Natural killer cell (primary cell): Measurements from ENCODE around the gene MFGE8. TPM values are rescaled to one million over a fixed set of nuclear protein-coding genes. Genes with fewer than 3 reads are reported as not detected.
A peak's percentile ranks its signal among the peaks of the same experiment; 100 is the strongest.

Experiments used
- ATAC-seq, 3 donors: fragments of 150-1000 bp in 2 of 3; fragments of 200-7000 bp in 1 of 3; cut with Tn5 transposase; 1 replicate in 1 of 3; 2 replicates in 2 of 3; pipeline ENCODE4 v1.10.0; 2021; ENCODE audit warnings: mild to moderate bottlenecking in 2 of 3, moderate library complexity in 2 of 3
- DNase-seq, 2 donors: peaks; one replicate each; pipeline versions ENCODE4 v3.0.0 to v3.0.0-alpha.2; 2013 to 2021; ENCODE audit warnings: mixed read lengths in 1 of 2
- H3K27ac ChIP-seq: one replicate; pipeline ENCODE4 v1.5.1; 2013; ENCODE audit warnings: mild to moderate bottlenecking, low read length
- H3K27me3 ChIP-seq: one replicate; pipeline ENCODE4 v1.6.1; 2013; ENCODE audit warnings: low read length; ENCODE audit not compliant: control insufficient read depth, insufficient read depth
- H3K36me3 ChIP-seq: one replicate; pipeline ENCODE4 v1.6.1; 2013; ENCODE audit warnings: low read length; ENCODE audit not compliant: control insufficient read depth, insufficient read depth
- H3K4me1 ChIP-seq: one replicate; pipeline ENCODE4 v1.6.1; 2013; ENCODE audit warnings: low read length; ENCODE audit not compliant: control insufficient read depth, insufficient read depth
- H3K4me3 ChIP-seq: one replicate; pipeline ENCODE4 v1.5.1; 2013; ENCODE audit warnings: low read length
- H3K9me3 ChIP-seq: one replicate; pipeline ENCODE4 v1.6.1; 2013; ENCODE audit warnings: low read length; ENCODE audit not compliant: control insufficient read depth, insufficient read depth
- H3K27ac Mint-ChIP-seq, 2 donors: one replicate each; pipeline ENCODE4 v1.8.0; 2022; ENCODE audit warnings: mild to moderate bottlenecking in 2 of 2, mixed read lengths in 2 of 2, moderate library complexity in 1 of 2
- H3K27me3 Mint-ChIP-seq, 2 donors: one replicate each; pipeline ENCODE4 v1.8.0; 2022; ENCODE audit warnings: low read depth in 2 of 2, mixed read lengths in 2 of 2
- H3K36me3 Mint-ChIP-seq: one replicate; pipeline ENCODE4 v1.8.0; 2022; ENCODE audit warnings: mixed read lengths
- H3K4me1 Mint-ChIP-seq, 2 donors: one replicate each; pipeline ENCODE4 v1.8.0; 2022; ENCODE audit warnings: mixed read lengths in 2 of 2
- H3K4me3 Mint-ChIP-seq: one replicate; pipeline ENCODE4 v1.8.0; 2022; ENCODE audit warnings: mild to moderate bottlenecking, moderate library complexity, mixed read lengths
- H3K9me3 Mint-ChIP-seq, 2 donors: one replicate each; pipeline ENCODE4 v1.8.0; 2022; ENCODE audit warnings: mixed read lengths in 2 of 2
- CTCF ChIP-seq: fragments of 200-600 bp; IDR thresholded peaks from one replicate; pipeline ENCODE4 v1.8.0; 2022; ENCODE audit warnings: antibody characterized with exemption
- WGBS: methylation state at CpG from one replicate; pipeline ENCODE4 v1.1.7; 2013; ENCODE audit warnings: missing lambda C conversion rate; ENCODE audit not compliant: insufficient coverage; 5-methylcytosine and 5-hydroxymethylcytosine counted together
- intact Hi-C: fragments of 100-400 bp; cut with micrococcal nuclease; formaldehyde crosslinking; loops from one replicate; pipeline ENCODE4 v1.14.2; 2022
- total RNA-seq, 4 donors: library from RNA; stranded (reverse); fragments of 120-200 nt in 1 of 4; gene quantifications; one replicate each; pipeline versions ENCODE4 v1.2.3 to v1.2.4, GENCODE V29; 2013 to 2022

Gene MFGE8
- total RNA-seq, 3 donors from 2014 or later (not counting 1 experiment from before 2014, with no cell fraction given) = 39.0 to 110 (median 72.5) TPM

DNA sequence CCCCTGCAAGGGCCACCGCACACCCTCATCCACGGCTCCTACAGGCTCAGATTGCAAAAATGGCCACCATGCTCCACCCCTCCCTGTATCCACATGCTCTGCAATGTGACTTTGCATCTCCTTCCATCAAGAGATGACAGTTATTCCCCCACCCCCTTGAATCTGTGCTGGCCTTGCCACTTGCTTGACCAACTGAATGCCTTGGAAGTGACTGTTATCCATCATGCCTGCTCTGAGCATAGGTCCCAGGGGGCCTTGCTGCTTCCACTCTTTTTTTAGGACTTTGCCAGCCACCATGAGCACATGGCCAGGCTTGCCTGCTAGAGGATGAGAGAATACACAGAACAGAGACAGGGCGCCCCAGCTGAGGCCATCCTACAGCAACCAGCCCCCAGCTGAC is 31.4 kb downstream of the MFGE8 start:
- Histone ChIP-seq H3K9me3 (no peaks in the 10 kb centered on the region), H3K27me3 (no peaks in the 10 kb centered on the region), H3K27ac (no peak overlapping the region), H3K4me1 (no peaks in the 10 kb centered on the region), H3K4me3 (no peak overlapping the region), H3K36me3 (no peaks in the 10 kb centered on the region)
- H3K4me1 Mint-ChIP-seq = no peaks in the 10 kb centered on the region
- TF ChIP-seq CTCF = no peak
- ATAC-seq (no peak), DNase-seq (no peak)
- H3K27ac Mint-ChIP-seq = no peak overlapping the region
- intact Hi-C loops = no loop called here
- H3K27me3 Mint-ChIP-seq = peaks cover 0 to 5% of the 10 kb centered on the region in 2 donors
- H3K4me3 Mint-ChIP-seq = no peak overlapping the region
- WGBS = 94% methylated on average over 3 of the region's 3 CpGs
- no peaks in the 10 kb centered on the region for H3K9me3 Mint-ChIP-seq
- H3K36me3 Mint-ChIP-seq = no peaks in the 10 kb centered on the region

GRCh38 chr15:88880944-88881740 is 32.0 kb downstream of the MFGE8 start:
- Histone ChIP-seq H3K4me1 (no peaks in the 10 kb centered on the region), H3K27ac (no peak overlapping the region), H3K36me3 (no peaks in the 10 kb centered on the region), H3K9me3 (no peaks in the 10 kb centered on the region), H3K4me3 (no peak overlapping the region), H3K27me3 (no peaks in the 10 kb centered on the region)
- peaks cover 0 to 5% of the 10 kb centered on the region in 2 donors for H3K27me3 Mint-ChIP-seq
- ATAC-seq (no peak), DNase-seq (no peak)
- TF ChIP-seq CTCF = no peak
- intact Hi-C loops = no loop called here
- no peaks in the 10 kb centered on the region for H3K36me3 Mint-ChIP-seq
- H3K4me3 Mint-ChIP-seq = no peak overlapping the region
- no peaks in the 10 kb centered on the region for H3K9me3 Mint-ChIP-seq
- no peak overlapping the region for H3K27ac Mint-ChIP-seq
- WGBS = 96% methylated on average over 31 of the region's 31 CpGs
- H3K4me1 Mint-ChIP-seq = no peaks in the 10 kb centered on the region

- ATAC-seq (peak in 2 of 3 donors; percentile 18 to 59), DNase-seq (peak in 1 of 2 donors; percentile 54)
- no peak overlapping the region for H3K27ac ChIP-seq
- H3K4me1 ChIP-seq = no peaks in the 10 kb centered on the region
- no peak overlapping the region for H3K4me3 Mint-ChIP-seq
- H3K27ac Mint-ChIP-seq = no peak overlapping the region
- intact Hi-C loops = no loop called here
- H3K4me1 Mint-ChIP-seq = no peaks in the 10 kb centered on the region
- no peaks in the 10 kb centered on the region for H3K36me3 Mint-ChIP-seq
- 82% methylated on average over 18 of the region's 18 CpGs for WGBS
- TF ChIP-seq CTCF = no peak
- H3K9me3 Mint-ChIP-seq = no peaks in the 10 kb centered on the region
- no peaks in the 10 kb centered on the region for H3K36me3 ChIP-seq
- H3K9me3 ChIP-seq = no peaks in the 10 kb centered on the region
- H3K27me3 Mint-ChIP-seq = peaks cover 0 to 3% of the 10 kb centered on the region in 2 donors
- no peak overlapping the region for H3K4me3 ChIP-seq
- no peaks in the 10 kb centered on the region for H3K27me3 ChIP-seq
Observed at GRCh38 chr15:88878720-88879184, 34.4 kb downstream of the MFGE8 start.

DNA sequence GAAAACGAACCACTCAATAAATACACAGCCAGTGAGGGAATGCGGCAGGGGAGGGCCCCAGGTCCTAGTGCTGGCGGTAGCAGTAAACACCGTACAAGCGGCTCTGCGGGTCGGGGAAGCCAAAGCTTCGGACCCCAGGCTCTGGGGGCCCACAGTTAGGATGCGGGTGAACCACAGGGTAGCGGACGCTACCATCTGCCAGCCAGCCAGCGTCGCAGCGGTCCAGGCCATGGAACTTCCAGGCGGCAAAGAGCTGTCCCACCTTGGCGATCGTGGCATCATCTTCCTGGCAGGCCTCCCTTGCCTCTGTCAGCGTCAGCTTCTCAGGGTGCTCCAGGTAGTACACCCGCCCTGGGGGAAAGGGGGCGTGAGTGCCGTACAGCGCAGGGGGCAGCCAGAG is 35.3 kb downstream of the MFGE8 start:
- intact Hi-C loops = no loop called here
- 92% methylated on average over 22 of the region's 22 CpGs for WGBS
- Histone ChIP-seq H3K9me3 (no peaks in the 10 kb centered on the region), H3K4me3 (no peak overlapping the region), H3K36me3 (no peaks in the 10 kb centered on the region), H3K27ac (no peak overlapping the region), H3K4me1 (no peaks in the 10 kb centered on the region), H3K27me3 (no peaks in the 10 kb centered on the region)
- ATAC-seq (no peak), DNase-seq (no peak)
- Mint-ChIP-seq H3K27me3 (peaks cover 0 to 3% of the 10 kb centered on the region in 2 donors), H3K36me3 (no peaks in the 10 kb centered on the region), H3K27ac (no peak overlapping the region), H3K4me1 (no peaks in the 10 kb centered on the region), H3K9me3 (no peaks in the 10 kb centered on the region), H3K4me3 (no peak overlapping the region)
- no peak for TF ChIP-seq CTCF
